Glutamatergic neuron (in vitro differentiated cells): ENCODE results near the gene IL21R. TPM values are rescaled to one million over a fixed set of nuclear protein-coding genes. Genes with fewer than 3 reads are reported as not detected.
"Not testable (repeated sequence)": the region's sequence is repeated elsewhere in the genome, so short reads cannot be mapped to it uniquely, and the experiment has no call there.

Source experiments
- DNase-seq: peaks from one replicate; pipeline ENCODE4 v3.0.0; 2022
- H3K27ac Mint-ChIP-seq: one replicate; pipeline ENCODE4 v1.8.0; 2020; ENCODE audit warnings: mild to moderate bottlenecking, mixed read lengths, inconsistent platforms; ENCODE audit not compliant: unreplicated experiment
- H3K27me3 Mint-ChIP-seq: one replicate; pipeline ENCODE4 v1.8.0; 2020; ENCODE audit warnings: mild to moderate bottlenecking, moderate library complexity, mixed read lengths, inconsistent platforms; ENCODE audit not compliant: unreplicated experiment
- H3K36me3 Mint-ChIP-seq: one replicate; pipeline ENCODE4 v1.8.0; 2020; ENCODE audit warnings: mild to moderate bottlenecking, mixed read lengths, inconsistent platforms; ENCODE audit not compliant: unreplicated experiment
- H3K4me1 Mint-ChIP-seq: one replicate; pipeline ENCODE4 v1.8.0; 2020; ENCODE audit warnings: mild to moderate bottlenecking, low read depth, mixed read lengths, inconsistent platforms; ENCODE audit not compliant: unreplicated experiment
- H3K4me3 Mint-ChIP-seq: one replicate; pipeline ENCODE4 v1.8.0; 2020; ENCODE audit warnings: mild to moderate bottlenecking, mixed read lengths, inconsistent platforms; ENCODE audit not compliant: unreplicated experiment
- H3K9me3 Mint-ChIP-seq: one replicate; pipeline ENCODE4 v1.8.0; 2020; ENCODE audit warnings: mild to moderate bottlenecking, moderate library complexity, mixed read lengths, inconsistent platforms; ENCODE audit not compliant: unreplicated experiment
- total RNA-seq: library from RNA; stranded (reverse); fragmentation: NEBNext Ultra II Directional; extraction: Animal tissue kit (Norgen Biotek cat#: 25700); gene quantifications from one replicate; pipeline ENCODE4 v1.2.1, GENCODE V29; 2021; ENCODE audit not compliant: unreplicated experiment
- TF ChIP-seq, protein P1 (sequence below): fragments of 200-600 bp; sonication (generic); IDR thresholded peaks from one replicate; pipeline ENCODE4 v1.5.0; 2021; ENCODE audit not compliant: partially characterized antibody, unreplicated experiment

Gene IL21R
- total RNA-seq, 1 donor from 2014 or later, result 0.86 TPM

- H3K36me3 Mint-ChIP-seq, result no peaks in the 10 kb centered on the region
- no peak overlapping the region for H3K27ac Mint-ChIP-seq
- H3K4me1 Mint-ChIP-seq, result no peaks in the 10 kb centered on the region
- H3K9me3 Mint-ChIP-seq, result peaks cover 1% of the 10 kb centered on the region
- peaks cover 8% of the 10 kb centered on the region for H3K27me3 Mint-ChIP-seq
- H3K4me3 Mint-ChIP-seq, result no peak overlapping the region
- peak; percentile 1 for DNase-seq
- TF ChIP-seq, protein P1, sequence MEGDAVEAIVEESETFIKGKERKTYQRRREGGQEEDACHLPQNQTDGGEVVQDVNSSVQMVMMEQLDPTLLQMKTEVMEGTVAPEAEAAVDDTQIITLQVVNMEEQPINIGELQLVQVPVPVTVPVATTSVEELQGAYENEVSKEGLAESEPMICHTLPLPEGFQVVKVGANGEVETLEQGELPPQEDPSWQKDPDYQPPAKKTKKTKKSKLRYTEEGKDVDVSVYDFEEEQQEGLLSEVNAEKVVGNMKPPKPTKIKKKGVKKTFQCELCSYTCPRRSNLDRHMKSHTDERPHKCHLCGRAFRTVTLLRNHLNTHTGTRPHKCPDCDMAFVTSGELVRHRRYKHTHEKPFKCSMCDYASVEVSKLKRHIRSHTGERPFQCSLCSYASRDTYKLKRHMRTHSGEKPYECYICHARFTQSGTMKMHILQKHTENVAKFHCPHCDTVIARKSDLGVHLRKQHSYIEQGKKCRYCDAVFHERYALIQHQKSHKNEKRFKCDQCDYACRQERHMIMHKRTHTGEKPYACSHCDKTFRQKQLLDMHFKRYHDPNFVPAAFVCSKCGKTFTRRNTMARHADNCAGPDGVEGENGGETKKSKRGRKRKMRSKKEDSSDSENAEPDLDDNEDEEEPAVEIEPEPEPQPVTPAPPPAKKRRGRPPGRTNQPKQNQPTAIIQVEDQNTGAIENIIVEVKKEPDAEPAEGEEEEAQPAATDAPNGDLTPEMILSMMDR, result no peak
Measured at GRCh38 chr16:27431773-27432532, 30.0 kb downstream of the IL21R start.

DNA sequence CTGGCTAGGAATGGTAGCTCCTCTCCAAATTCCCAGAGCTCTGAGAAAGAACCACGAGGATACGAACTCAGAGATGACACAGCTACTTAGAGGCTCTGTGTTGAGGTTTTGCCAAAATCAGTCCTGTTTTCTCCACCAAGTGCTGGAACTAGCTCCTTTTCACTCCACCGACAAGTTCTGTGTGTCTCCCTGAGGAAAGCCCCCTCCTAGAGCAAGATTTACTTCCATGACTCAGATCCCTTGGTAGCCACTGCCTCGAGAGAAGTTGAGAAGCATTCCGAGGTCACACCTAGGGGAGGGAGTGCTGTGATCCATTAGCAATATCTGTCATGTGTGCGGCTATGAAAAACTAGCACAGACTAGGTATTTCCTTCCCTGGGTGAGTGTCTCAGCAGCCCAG, 30.6 kb downstream of the IL21R start:
- DNase-seq, result no peak
- Mint-ChIP-seq H3K4me3 (no peak overlapping the region), H3K27me3 (peaks cover 7% of the 10 kb centered on the region), H3K36me3 (no peaks in the 10 kb centered on the region), H3K4me1 (no peaks in the 10 kb centered on the region), H3K9me3 (peaks cover 1% of the 10 kb centered on the region), H3K27ac (no peak overlapping the region)
- TF ChIP-seq, protein P1, result no peak

DNA sequence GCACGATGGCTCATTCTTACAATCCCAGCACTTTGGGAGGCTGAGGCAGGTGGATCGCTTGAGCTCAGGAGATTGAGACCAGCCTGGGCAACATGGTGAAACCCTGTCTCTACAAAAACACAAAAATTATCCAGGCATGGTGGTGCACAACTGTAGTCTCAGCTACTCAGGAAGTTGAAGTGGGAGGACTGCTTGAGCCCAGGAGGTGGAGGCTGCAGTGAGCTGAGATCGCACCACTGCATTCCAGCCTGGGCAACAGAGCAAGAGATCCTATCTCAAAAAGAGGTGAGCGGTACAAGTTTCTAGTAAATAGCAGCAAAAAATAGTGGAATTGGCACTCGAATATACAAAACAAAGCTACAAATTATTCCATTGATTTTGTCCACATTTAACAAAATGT, 31.2 kb downstream of the IL21R start:
- H3K9me3 Mint-ChIP-seq, H3K36me3 Mint-ChIP-seq, H3K4me3 Mint-ChIP-seq, H3K27ac Mint-ChIP-seq, H3K27me3 Mint-ChIP-seq, H3K4me1 Mint-ChIP-seq, DNase-seq: not testable (repeated sequence)

GRCh38 chr16:27433636-27434035, 31.7 kb downstream of the IL21R start:
- Mint-ChIP-seq H3K27ac (no peak overlapping the region), H3K4me1 (no peaks in the 10 kb centered on the region), H3K9me3 (peaks cover 1% of the 10 kb centered on the region), H3K4me3 (no peak overlapping the region), H3K27me3 (peaks cover 4% of the 10 kb centered on the region), H3K36me3 (no peaks in the 10 kb centered on the region)
- TF ChIP-seq, protein P1, result no peak
- no peak for DNase-seq

GRCh38 chr16:27434141-27435051, 32.4 kb downstream of the IL21R start:
- Mint-ChIP-seq H3K36me3 (no peaks in the 10 kb centered on the region), H3K9me3 (peaks cover 1% of the 10 kb centered on the region), H3K4me3 (no peak overlapping the region), H3K27ac (no peak overlapping the region), H3K4me1 (peaks cover 2% of the 10 kb centered on the region), H3K27me3 (peaks cover 7% of the 10 kb centered on the region)
- DNase-seq, result peak; percentile 6
- TF ChIP-seq, protein P1, result no peak

DNA sequence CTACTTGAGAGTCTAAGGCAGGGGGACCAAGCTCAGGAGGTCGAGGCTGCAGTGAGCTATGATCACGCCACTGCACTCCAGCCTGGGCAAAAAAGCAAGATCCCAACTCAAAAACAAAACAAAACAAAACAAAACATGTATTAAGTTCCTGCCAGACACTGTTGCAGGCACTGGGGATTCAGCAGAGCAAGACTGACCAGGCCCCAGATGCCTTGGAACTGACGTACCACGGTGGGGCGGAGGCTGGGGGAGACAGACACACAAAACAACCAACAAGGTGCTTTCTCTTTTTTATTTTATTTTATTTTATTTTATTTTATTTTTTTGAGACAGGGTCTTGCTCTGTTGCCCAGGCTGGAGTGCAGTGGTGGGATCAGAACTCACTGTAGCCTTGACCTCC, 33.2 kb downstream of the IL21R start:
- H3K27me3 Mint-ChIP-seq, result not testable (repeated sequence)

More for the DNA sequence above, 33.2 kb downstream of the IL21R start:
- H3K27ac Mint-ChIP-seq, H3K4me1 Mint-ChIP-seq, H3K4me3 Mint-ChIP-seq, H3K9me3 Mint-ChIP-seq, H3K36me3 Mint-ChIP-seq: not testable (repeated sequence)
- peak; percentile 4 for DNase-seq
